ENCODE measurements around the gene HSD11B1L.

- TF ChIP-seq, protein P1, sequence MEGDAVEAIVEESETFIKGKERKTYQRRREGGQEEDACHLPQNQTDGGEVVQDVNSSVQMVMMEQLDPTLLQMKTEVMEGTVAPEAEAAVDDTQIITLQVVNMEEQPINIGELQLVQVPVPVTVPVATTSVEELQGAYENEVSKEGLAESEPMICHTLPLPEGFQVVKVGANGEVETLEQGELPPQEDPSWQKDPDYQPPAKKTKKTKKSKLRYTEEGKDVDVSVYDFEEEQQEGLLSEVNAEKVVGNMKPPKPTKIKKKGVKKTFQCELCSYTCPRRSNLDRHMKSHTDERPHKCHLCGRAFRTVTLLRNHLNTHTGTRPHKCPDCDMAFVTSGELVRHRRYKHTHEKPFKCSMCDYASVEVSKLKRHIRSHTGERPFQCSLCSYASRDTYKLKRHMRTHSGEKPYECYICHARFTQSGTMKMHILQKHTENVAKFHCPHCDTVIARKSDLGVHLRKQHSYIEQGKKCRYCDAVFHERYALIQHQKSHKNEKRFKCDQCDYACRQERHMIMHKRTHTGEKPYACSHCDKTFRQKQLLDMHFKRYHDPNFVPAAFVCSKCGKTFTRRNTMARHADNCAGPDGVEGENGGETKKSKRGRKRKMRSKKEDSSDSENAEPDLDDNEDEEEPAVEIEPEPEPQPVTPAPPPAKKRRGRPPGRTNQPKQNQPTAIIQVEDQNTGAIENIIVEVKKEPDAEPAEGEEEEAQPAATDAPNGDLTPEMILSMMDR (IDR thresholded peaks at IDR 0.05) = no peak
- TF ChIP-seq POLR2A (IDR thresholded peaks at IDR 0.05) = no peak
- TF ChIP-seq POLR2AphosphoS5 (IDR thresholded peaks at IDR 0.05) = no peak
These were observed 3.7 kb upstream of the HSD11B1L start for GRCh38 chr19:5677136-5677535.

Measured in sigmoid colon (tissue), 4 donors.